GM19324 (cell line): ENCODE measurements around the gene ZNF362.
"Not testable (repeated sequence)": the region's sequence is repeated elsewhere in the genome, so short reads cannot be mapped to it uniquely, and the experiment has no call there.

Experiments
- ATAC-seq: cut with Tn5 transposase; IDR thresholded peaks from one replicate; pipeline ENCODE4 v1.9.1; 2021; ENCODE audit warnings: mild to moderate bottlenecking, moderate library complexity; ENCODE audit not compliant: unreplicated experiment, low FRiP score

ZNF362 gene

GRCh38 chr1:33256471-33257206, at the start of gene ZNF362:
TSS of gene ZNF362 (plus strand) at chr1:33256492. CDS start at chr1:33270575, 14,083 bp downstream.
- peak; percentile 45 for ATAC-seq

- ATAC-seq, result no peak
These were observed 44.3 kb upstream of the ZNF362 start for GRCh38 chr1:33211972-33212371.

- ATAC-seq, result no peak
These were observed 36.2 kb upstream of the ZNF362 start for GRCh38 chr1:33219886-33220661.

GRCh38 chr1:33220676-33221384, 35.5 kb upstream of the ZNF362 start:
- no peak for ATAC-seq

GRCh38 chr1:33221385-33221758, 34.9 kb upstream of the ZNF362 start:
- no peak for ATAC-seq

GRCh38 chr1:33222381-33222780, 33.9 kb upstream of the ZNF362 start:
- ATAC-seq, result no peak

GRCh38 chr1:33224166-33224707, 32.1 kb upstream of the ZNF362 start:
- ATAC-seq, result no peak

GRCh38 chr1:33225586-33225985, 30.7 kb upstream of the ZNF362 start:
- ATAC-seq, result no peak

- no peak for ATAC-seq
These were observed 27.3 kb upstream of the ZNF362 start for GRCh38 chr1:33228935-33229487.

GRCh38 chr1:33231166-33231565, 25.1 kb upstream of the ZNF362 start:
- no peak for ATAC-seq

- ATAC-seq, result no peak
These were observed 23.6 kb upstream of the ZNF362 start for GRCh38 chr1:33232716-33233115.

GRCh38 chr1:33234131-33234530, 22.2 kb upstream of the ZNF362 start:
- no peak for ATAC-seq

- ATAC-seq, result no peak
These were observed 21.7 kb upstream of the ZNF362 start for GRCh38 chr1:33234588-33234990.

- ATAC-seq, result no peak
These were observed 20.8 kb upstream of the ZNF362 start for GRCh38 chr1:33235521-33235920.

GRCh38 chr1:33236498-33236897, 19.8 kb upstream of the ZNF362 start:
- ATAC-seq, result no peak

GRCh38 chr1:33237579-33237978, 18.7 kb upstream of the ZNF362 start:
- ATAC-seq, result no peak

GRCh38 chr1:33238194-33238724, 18.0 kb upstream of the ZNF362 start:
- ATAC-seq, result not testable (repeated sequence)

GRCh38 chr1:33239410-33239809, 16.9 kb upstream of the ZNF362 start:
- not testable (repeated sequence) for ATAC-seq

GRCh38 chr1:33241866-33242265, 14.4 kb upstream of the ZNF362 start:
- ATAC-seq, result no peak

GRCh38 chr1:33242652-33243051, 13.6 kb upstream of the ZNF362 start:
- ATAC-seq, result no peak
